Thyroid gland (tissue), 4 donors: ENCODE data around the gene GORASP2. TPM values are rescaled to one million over a fixed set of nuclear protein-coding genes. Genes with fewer than 3 reads are reported as not detected.
"Not testable (repeated sequence)": the region's sequence is repeated elsewhere in the genome, so short reads cannot be mapped to it uniquely, and the experiment has no call there.

Experiments
- DNase-seq, 2 donors: peaks; one replicate each; pipeline ENCODE4 v3.0.0-alpha.2; 2019
- H3K27ac ChIP-seq, 3 donors: fragments of 200-600 bp; sonication (generic); 1 replicate in 2 of 3; 2 replicates in 1 of 3; pipeline ENCODE4 v1.5.1; 2016 to 2019; ENCODE audit warnings: mild to moderate bottlenecking in 1 of 3, moderate library complexity in 1 of 3
- H3K27me3 ChIP-seq: fragments of 200-600 bp; sonication (generic); one replicate; pipeline ENCODE4 v1.5.1; 2019
- H3K36me3 ChIP-seq, 2 donors: fragments of 200-600 bp; sonication (generic); one replicate each; pipeline ENCODE4 v1.5.1; 2016 to 2019
- H3K4me1 ChIP-seq, 2 donors: fragments of 200-600 bp; sonication (generic); one replicate each; pipeline ENCODE4 v1.5.1; 2017 to 2019
- H3K4me3 ChIP-seq, 3 donors: fragments of 200-600 bp; sonication (generic); replicated peaks in 1 of 3; 1 replicate in 2 of 3; 2 replicates in 1 of 3; pipeline ENCODE4 v1.5.1; 2016; ENCODE audit warnings: mild to moderate bottlenecking in 1 of 3
- H3K9me3 ChIP-seq: fragments of 200-600 bp; sonication (generic); one replicate; pipeline ENCODE4 v1.5.1; 2017
- CTCF ChIP-seq, 6 experiments: fragments of 200-600 bp in 3 of 6; fragments of 450-650 bp in 3 of 6; sonication (generic) in 3 of 6; IDR thresholded peaks; one replicate each; pipeline ENCODE4 v1.5.1; 2016 to 2019; ENCODE audit warnings: antibody characterized with exemption in 6 of 6, mild to moderate bottlenecking in 2 of 6, inconsistent platforms in 1 of 6, moderate library complexity in 1 of 6
- POLR2A ChIP-seq, 2 donors: fragments of 450-650 bp; IDR thresholded peaks; one replicate each; pipeline ENCODE4 v1.6.1; 2017; ENCODE audit warnings: antibody characterized with exemption in 2 of 2, mild to moderate bottlenecking in 2 of 2, moderate library complexity in 1 of 2
- WGBS, 2 donors: methylation state at CpG; one replicate each; pipeline ENCODE4 v1.1.5; 2017; 5-methylcytosine and 5-hydroxymethylcytosine counted together
- intact Hi-C: fragments of 100-400 bp; cut with DNase I; formaldehyde crosslinking; loops from one replicate; pipeline ENCODE4 v1.15.1; 2023
- total RNA-seq, 4 donors: library from RNA; depleted of rRNA; stranded (reverse); fragments of >200 nt; gene quantifications; one replicate each; pipeline ENCODE4 v1.2.3, GENCODE V29; 2016

The GORASP2 gene
- total RNA-seq, 4 donors from 2014 or later: 79.6 to 114 (median 87.1) TPM

- DNase-seq: no peak
- no peak overlapping the region for H3K27ac ChIP-seq
- 87 to 90% methylated on average over 5 of the region's 5 CpGs for WGBS, 2 donors
- no peaks in the 10 kb centered on the region for H3K9me3 ChIP-seq
- intact Hi-C loops: no loop called here
- H3K36me3 ChIP-seq: no peaks in the 10 kb centered on the region
- no peaks in the 10 kb centered on the region for H3K4me1 ChIP-seq
- H3K27me3 ChIP-seq: no peaks in the 10 kb centered on the region
- no peak overlapping the region for H3K4me3 ChIP-seq
- TF ChIP-seq POLR2A (IDR thresholded peaks at IDR 0.05) (no peak), CTCF (IDR thresholded peaks at IDR 0.05) (no peak)
Observed at GRCh38 chr2:170911314-170911889, 17.7 kb upstream of the GORASP2 start.

GRCh38 chr2:170914994-170915666 is 13.9 kb upstream of the GORASP2 start:
- intact Hi-C loops, H3K27me3 ChIP-seq, H3K4me1 ChIP-seq, DNase-seq, H3K9me3 ChIP-seq, H3K27ac ChIP-seq, H3K36me3 ChIP-seq, H3K4me3 ChIP-seq: not testable (repeated sequence)
- WGBS, 2 donors: 94 to 100% methylated on average over 4 to 9 of the region's 17 CpGs

GRCh38 chr2:170917219-170917913 is 11.7 kb upstream of the GORASP2 start:
- Histone ChIP-seq H3K27ac (no peak overlapping the region), H3K36me3 (no peaks in the 10 kb centered on the region), H3K27me3 (no peaks in the 10 kb centered on the region), H3K9me3 (no peaks in the 10 kb centered on the region), H3K4me1 (no peaks in the 10 kb centered on the region), H3K4me3 (no peak overlapping the region)
- intact Hi-C loops: no loop called here
- no peak for TF ChIP-seq CTCF (IDR thresholded peaks at IDR 0.05)
- no peak for TF ChIP-seq POLR2A (IDR thresholded peaks at IDR 0.05)
- 94 to 96% methylated on average over 11 of the region's 11 CpGs for WGBS, 2 donors
- no peak for DNase-seq

GRCh38 chr2:170917957-170918356 is 11.1 kb upstream of the GORASP2 start:
- no peak for DNase-seq
- Histone ChIP-seq H3K4me1 (no peaks in the 10 kb centered on the region), H3K9me3 (no peaks in the 10 kb centered on the region), H3K27me3 (no peaks in the 10 kb centered on the region), H3K27ac (no peak overlapping the region), H3K36me3 (no peaks in the 10 kb centered on the region), H3K4me3 (no peak overlapping the region)
- intact Hi-C loops: no loop called here
- 81 to 89% methylated on average over 5 of the region's 5 CpGs for WGBS, 2 donors
- TF ChIP-seq POLR2A (IDR thresholded peaks at IDR 0.05) (no peak), CTCF (IDR thresholded peaks at IDR 0.05) (no peak)

GRCh38 chr2:170921873-170922272 is 7.2 kb upstream of the GORASP2 start:
- H3K4me1 ChIP-seq, H3K36me3 ChIP-seq, H3K9me3 ChIP-seq, H3K4me3 ChIP-seq, H3K27me3 ChIP-seq, H3K27ac ChIP-seq, intact Hi-C loops, DNase-seq: not testable (repeated sequence)
- WGBS, 2 donors: 94 to 98% methylated on average over 2 of the region's 2 CpGs
